ENCODE data around the gene PGLYRP2.
A peak's percentile ranks its signal among the peaks of the same experiment; 100 is the strongest.

PGLYRP2 gene

DNA sequence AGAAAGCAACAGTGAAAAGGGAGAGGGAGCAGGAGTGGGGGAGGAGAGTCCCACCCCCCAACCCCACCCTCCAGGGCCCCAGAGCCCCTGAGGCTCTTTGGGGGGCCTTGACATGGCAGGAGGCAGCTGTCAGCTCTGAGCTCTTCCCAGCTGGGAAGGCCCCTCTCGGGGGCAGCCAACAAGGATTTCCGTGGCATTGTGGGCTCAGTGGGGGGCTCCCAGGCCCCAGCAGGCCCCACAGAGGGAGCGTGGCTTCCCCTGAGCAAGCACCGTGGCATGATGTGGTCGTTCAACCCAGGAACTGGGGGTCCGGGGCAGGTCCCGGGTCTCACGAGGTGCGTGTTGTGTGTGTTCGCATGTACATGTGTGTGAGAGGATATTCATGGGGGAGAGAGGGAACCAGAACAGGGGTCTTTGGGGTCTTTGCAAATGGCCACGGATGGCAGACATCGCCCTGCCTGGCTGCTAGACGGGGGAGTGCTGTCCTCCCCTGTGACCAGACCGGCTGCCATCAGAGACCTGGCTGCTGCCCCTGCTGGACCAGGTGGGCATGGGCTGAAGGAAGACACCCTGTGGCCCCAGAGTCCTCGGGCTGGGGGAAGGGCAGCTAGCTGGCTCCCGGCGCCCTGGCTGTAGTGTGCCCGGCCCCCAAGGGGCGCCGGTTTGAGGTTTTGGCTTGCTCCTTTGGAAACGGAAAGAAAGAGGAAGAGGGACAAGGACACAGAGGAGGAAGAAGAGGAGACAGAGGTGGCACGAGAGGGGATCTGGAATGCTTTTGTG, 56.8 kb downstream of the PGLYRP2 start:
- no peak overlapping the region for H3K4me3 ChIP-seq (ENCODE audit: low read depth, low read length)
- no peak for DNase-seq (ENCODE audit: low read depth)
- TF ChIP-seq MYC (IDR thresholded peaks at IDR 0.05; ENCODE audit: low read depth, low read length) (no peak), POLR2A (IDR thresholded peaks at IDR 0.05; ENCODE audit: extremely low read depth, insufficient read length) (no peak)
- TF ChIP-seq, protein P1, sequence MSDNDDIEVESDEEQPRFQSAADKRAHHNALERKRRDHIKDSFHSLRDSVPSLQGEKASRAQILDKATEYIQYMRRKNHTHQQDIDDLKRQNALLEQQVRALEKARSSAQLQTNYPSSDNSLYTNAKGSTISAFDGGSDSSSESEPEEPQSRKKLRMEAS (IDR thresholded peaks at IDR 0.05; ENCODE audit: low read depth, low read length), result no peak
- TF ChIP-seq, protein P2, sequence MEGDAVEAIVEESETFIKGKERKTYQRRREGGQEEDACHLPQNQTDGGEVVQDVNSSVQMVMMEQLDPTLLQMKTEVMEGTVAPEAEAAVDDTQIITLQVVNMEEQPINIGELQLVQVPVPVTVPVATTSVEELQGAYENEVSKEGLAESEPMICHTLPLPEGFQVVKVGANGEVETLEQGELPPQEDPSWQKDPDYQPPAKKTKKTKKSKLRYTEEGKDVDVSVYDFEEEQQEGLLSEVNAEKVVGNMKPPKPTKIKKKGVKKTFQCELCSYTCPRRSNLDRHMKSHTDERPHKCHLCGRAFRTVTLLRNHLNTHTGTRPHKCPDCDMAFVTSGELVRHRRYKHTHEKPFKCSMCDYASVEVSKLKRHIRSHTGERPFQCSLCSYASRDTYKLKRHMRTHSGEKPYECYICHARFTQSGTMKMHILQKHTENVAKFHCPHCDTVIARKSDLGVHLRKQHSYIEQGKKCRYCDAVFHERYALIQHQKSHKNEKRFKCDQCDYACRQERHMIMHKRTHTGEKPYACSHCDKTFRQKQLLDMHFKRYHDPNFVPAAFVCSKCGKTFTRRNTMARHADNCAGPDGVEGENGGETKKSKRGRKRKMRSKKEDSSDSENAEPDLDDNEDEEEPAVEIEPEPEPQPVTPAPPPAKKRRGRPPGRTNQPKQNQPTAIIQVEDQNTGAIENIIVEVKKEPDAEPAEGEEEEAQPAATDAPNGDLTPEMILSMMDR (IDR thresholded peaks at IDR 0.05; ENCODE audit: low read depth, low read length), result no peak

DNA sequence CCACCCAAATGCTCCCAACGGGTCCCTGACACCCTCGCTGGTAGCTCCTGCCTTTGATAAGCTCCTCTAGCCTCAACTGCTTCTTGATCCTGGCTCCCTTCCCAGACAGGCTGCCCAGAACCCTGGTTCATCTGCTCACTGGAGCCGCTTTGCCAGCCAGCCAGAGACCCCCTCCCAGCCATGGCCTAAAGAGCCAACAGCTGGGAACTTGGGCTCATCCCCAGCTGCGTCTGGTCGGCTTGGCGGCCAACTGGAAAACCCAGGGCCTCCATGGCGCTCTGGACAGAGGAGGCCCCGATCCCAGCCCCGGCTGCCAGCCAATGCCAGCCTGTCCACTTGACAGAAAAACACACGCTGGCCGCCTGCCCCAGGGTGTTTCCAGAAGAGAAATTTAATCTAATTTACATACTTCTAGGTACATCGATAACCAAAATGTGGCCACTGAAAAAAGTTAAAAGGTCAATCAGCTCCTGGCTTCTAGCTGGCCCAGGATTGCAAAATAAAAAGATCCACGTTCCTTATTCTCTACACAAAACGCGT, 57.5 kb downstream of the PGLYRP2 start:
- TF ChIP-seq, protein P2 (IDR thresholded peaks at IDR 0.05; ENCODE audit: low read depth, low read length), result no peak
- TF ChIP-seq MYC (IDR thresholded peaks at IDR 0.05; ENCODE audit: low read depth, low read length), result no peak
- TF ChIP-seq, protein P1 (IDR thresholded peaks at IDR 0.05; ENCODE audit: low read depth, low read length), result no peak
- no peak for TF ChIP-seq POLR2A (IDR thresholded peaks at IDR 0.05; ENCODE audit: extremely low read depth, insufficient read length)
- DNase-seq (ENCODE audit: low read depth), result no peak
- no peak overlapping the region for H3K4me3 ChIP-seq (ENCODE audit: low read depth, low read length)

DNA sequence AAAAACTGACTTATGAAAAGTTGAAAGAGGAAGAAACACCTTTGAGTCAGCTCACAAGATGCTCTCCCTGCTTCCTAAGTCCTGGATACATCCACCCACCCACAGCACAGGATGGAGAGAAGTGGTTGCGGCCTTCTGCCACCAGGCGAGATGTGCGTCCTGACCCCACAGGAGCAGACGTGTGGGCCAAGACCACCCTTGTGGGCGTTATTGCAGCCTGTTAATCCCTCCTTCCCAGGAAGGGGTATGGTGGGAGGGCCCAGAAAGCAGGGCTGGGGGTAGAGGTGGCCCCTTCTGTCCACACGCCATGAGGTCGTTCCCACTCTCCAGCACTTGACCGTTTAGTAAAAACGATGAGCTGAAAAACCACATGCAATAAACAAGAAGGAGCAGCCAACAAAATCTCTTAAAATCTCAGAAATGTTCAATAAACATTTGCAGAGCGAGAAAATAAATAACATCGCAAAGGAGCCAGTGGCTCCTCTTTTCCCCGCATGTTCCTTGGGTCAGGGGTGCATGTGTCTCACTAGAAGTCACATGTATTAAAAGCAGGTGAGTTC, 58.1 kb downstream of the PGLYRP2 start:
- no peak overlapping the region for H3K4me3 ChIP-seq (ENCODE audit: low read depth, low read length)
- DNase-seq (ENCODE audit: low read depth), result no peak
- TF ChIP-seq, protein P2 (IDR thresholded peaks at IDR 0.05; ENCODE audit: low read depth, low read length), result no peak
- no peak for TF ChIP-seq MYC (IDR thresholded peaks at IDR 0.05; ENCODE audit: low read depth, low read length)
- TF ChIP-seq, protein P1 (IDR thresholded peaks at IDR 0.05; ENCODE audit: low read depth, low read length), result no peak
- no peak for TF ChIP-seq POLR2A (IDR thresholded peaks at IDR 0.05; ENCODE audit: extremely low read depth, insufficient read length)

DNA sequence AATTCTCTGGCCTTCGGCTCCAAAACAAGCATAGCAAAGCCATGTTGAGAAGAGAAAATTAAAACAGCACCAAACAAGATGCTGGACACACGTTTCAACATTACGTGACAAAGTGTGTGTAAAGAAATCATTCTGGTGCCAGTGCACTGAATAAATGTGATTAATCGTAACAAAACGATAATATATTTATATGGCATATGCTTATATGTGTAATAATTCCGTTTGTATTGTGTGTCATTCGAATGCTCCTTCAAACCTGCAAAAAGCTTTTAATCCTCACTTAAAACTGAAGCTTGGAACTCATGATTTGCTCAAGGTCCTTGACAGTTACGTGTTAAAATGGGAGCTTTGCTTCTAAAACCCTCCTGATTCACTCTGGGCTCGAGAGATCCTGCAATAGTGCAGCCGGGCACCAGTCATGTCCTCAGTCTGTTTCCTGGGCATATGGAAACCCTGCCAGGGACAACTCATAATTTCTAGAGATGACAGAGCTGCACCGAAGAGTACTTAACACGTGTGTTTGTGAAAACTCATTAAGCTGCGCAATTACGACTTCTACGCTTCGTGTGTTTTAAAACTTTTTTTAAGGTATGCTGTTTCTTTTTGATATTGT, 59.8 kb downstream of the PGLYRP2 start:
- peak; percentile 17 for DNase-seq (ENCODE audit: low read depth)
- H3K4me3 ChIP-seq (ENCODE audit: low read depth, low read length), result no peak overlapping the region
- TF ChIP-seq, protein P1 (IDR thresholded peaks at IDR 0.05; ENCODE audit: low read depth, low read length), result no peak
- TF ChIP-seq, protein P2 (IDR thresholded peaks at IDR 0.05; ENCODE audit: low read depth, low read length), result no peak
- TF ChIP-seq POLR2A (IDR thresholded peaks at IDR 0.05; ENCODE audit: extremely low read depth, insufficient read length) (no peak), MYC (IDR thresholded peaks at IDR 0.05; ENCODE audit: low read depth, low read length) (no peak)
